ENCODE data around the gene DTX2. TPM values are rescaled to one million over a fixed set of nuclear protein-coding genes. Genes with fewer than 3 reads are reported as not detected.
"Not testable (repeated sequence)": the region's sequence is repeated elsewhere in the genome, so short reads cannot be mapped to it uniquely, and the experiment has no call there.

Gene DTX2
- total RNA-seq, 1 experiment from 2014 or later: 17.0 TPM

DNA sequence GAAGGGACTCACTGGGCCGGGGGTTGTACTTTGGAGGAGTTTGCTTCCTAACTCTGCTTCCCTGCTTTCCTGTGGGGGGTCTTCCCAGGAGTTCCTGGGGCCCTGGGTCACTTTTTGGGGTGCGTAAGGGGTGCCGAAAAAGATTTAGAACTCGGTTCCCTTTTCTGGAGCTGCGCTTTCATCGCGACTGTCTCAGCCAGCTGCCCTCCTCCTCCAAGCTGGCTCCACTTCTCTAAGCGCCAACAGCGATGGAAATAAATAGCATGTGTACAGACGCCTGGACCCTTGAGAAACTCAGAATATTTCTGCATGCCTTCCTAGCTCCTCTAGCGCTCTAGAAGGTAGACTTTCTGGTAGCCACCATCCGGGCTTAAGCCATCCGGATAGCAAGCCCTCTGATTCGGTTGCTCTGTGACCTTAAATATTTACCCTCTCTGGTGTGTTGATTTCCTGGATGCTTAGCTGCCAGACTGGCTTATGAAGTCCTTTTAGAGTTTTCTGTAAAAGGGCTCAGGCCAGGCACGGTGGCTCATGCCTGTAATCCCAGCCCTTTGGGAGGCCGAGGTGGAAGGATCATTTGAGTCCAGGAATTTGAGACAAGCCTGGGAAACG is 868 bp downstream of the DTX2 start:
- H3K9me2 ChIP-seq (replicated peaks; ENCODE audit: insufficient read depth, low read length); H3K9ac ChIP-seq (ENCODE audit: low read length); H3K9me3 ChIP-seq (ENCODE audit: low read length); H3K27me3 ChIP-seq (ENCODE audit: low read length); H3K79me2 ChIP-seq (ENCODE audit: low read length); H3K36me3 ChIP-seq (ENCODE audit: insufficient read depth, low read length); H3K4me1 ChIP-seq (ENCODE audit: low read length); H2AFZ ChIP-seq (ENCODE audit: low read length); H3K4me3 ChIP-seq (ENCODE audit: low read length); DNase-seq; H3K27ac ChIP-seq (ENCODE audit: low read length); H3K4me2 ChIP-seq (ENCODE audit: low read depth, low read length, poor library complexity, severe bottlenecking); H4K20me1 ChIP-seq (ENCODE audit: insufficient read depth, low read depth, low read length): not testable (repeated sequence)

DNA sequence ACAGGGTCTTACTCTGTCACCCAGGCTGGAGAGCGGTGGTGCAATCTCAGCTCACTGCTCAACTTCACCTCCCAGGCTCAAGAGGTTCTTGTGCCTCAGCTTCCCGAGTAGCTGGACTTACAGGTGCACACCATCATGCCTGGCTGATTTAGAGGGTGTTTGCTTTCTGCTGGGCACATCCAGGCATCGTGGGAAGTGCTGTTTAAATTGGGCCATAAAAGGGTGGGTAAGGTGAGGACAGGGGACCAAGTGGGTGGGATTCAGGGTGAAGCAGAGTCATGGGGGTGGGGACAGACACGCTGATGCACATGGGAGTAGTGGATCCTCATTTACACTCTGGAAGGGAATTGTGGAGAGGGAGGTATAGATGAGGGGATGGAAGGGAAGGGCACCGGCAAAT is 3.5 kb downstream of the DTX2 start:
- H3K79me2 ChIP-seq (ENCODE audit: low read length); H3K4me1 ChIP-seq (ENCODE audit: low read length); DNase-seq; H3K4me2 ChIP-seq (ENCODE audit: low read depth, low read length, poor library complexity, severe bottlenecking); H3K27me3 ChIP-seq (ENCODE audit: low read length); H4K20me1 ChIP-seq (ENCODE audit: insufficient read depth, low read depth, low read length); H3K9me2 ChIP-seq (replicated peaks; ENCODE audit: insufficient read depth, low read length); H3K4me3 ChIP-seq (ENCODE audit: low read length); H3K36me3 ChIP-seq (ENCODE audit: insufficient read depth, low read length); H3K9ac ChIP-seq (ENCODE audit: low read length); H3K27ac ChIP-seq (ENCODE audit: low read length); H2AFZ ChIP-seq (ENCODE audit: low read length); H3K9me3 ChIP-seq (ENCODE audit: low read length): not testable (repeated sequence)

DNA sequence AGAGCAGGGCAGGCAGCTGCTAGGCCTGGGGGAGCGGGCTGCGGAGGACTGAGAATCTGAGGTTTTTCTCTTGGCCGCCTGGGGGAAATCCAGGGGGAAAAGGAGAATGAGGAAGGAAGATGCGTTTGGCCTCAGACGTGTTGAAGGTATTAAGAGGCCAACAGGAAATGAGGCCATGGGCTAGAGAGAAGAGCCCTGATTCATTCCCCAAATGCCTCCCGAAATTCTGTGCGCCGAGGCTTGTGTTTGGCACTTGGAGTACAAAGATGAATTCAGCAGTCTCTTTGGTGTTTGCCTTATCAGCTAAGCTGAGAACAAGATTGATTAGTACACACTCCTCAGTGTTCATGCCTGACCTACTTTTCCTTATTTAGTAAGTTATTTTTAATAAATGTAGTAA is 4.4 kb downstream of the DTX2 start:
- not testable (repeated sequence) for H3K9me2 ChIP-seq (replicated peaks; ENCODE audit: insufficient read depth, low read length); H2AFZ ChIP-seq (ENCODE audit: low read length); H3K27me3 ChIP-seq (ENCODE audit: low read length); H3K4me3 ChIP-seq (ENCODE audit: low read length); H3K4me1 ChIP-seq (ENCODE audit: low read length); H4K20me1 ChIP-seq (ENCODE audit: insufficient read depth, low read depth, low read length); H3K9ac ChIP-seq (ENCODE audit: low read length); H3K27ac ChIP-seq (ENCODE audit: low read length); DNase-seq; H3K4me2 ChIP-seq (ENCODE audit: low read depth, low read length, poor library complexity, severe bottlenecking); H3K79me2 ChIP-seq (ENCODE audit: low read length); H3K36me3 ChIP-seq (ENCODE audit: insufficient read depth, low read length); H3K9me3 ChIP-seq (ENCODE audit: low read length)

DNA sequence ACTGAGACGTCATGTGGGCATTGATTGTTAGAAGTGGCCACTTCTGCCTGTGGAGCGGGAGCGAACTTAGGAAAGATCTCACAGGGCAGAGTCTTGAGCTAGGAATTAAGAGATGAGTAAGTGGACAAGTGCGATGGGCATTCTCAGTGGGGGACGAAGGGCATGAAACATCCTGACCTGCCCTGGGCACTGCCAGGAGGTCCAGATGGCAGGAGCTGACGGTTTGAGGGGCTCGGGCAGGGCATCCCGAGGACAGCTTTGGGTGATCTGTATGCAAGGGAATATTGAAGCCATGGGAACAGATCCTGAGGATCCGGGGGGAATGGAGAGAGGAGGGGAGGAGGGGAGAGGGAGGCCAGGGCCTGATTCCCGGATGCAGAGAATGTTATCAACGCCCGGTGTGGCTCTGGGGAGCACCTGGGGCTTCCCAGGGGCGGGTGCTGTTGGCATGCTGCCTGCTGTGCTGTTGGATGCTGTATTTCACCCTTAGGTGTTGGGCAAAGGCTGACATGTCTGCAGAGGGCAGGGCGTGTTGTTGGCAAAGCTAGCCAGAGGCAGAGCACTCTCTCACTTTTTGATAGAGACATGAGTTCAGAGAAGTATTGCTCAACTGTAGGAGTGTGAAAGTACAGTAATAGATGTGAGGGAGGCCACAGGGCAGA is 6.4 kb downstream of the DTX2 start:
- not testable (repeated sequence) for H3K4me1 ChIP-seq (ENCODE audit: low read length); H3K4me2 ChIP-seq (ENCODE audit: low read depth, low read length, poor library complexity, severe bottlenecking); H3K36me3 ChIP-seq (ENCODE audit: insufficient read depth, low read length); H2AFZ ChIP-seq (ENCODE audit: low read length); H3K9me2 ChIP-seq (replicated peaks; ENCODE audit: insufficient read depth, low read length); H3K79me2 ChIP-seq (ENCODE audit: low read length); H3K27ac ChIP-seq (ENCODE audit: low read length); H3K4me3 ChIP-seq (ENCODE audit: low read length); H3K9me3 ChIP-seq (ENCODE audit: low read length); H4K20me1 ChIP-seq (ENCODE audit: insufficient read depth, low read depth, low read length); H3K27me3 ChIP-seq (ENCODE audit: low read length); H3K9ac ChIP-seq (ENCODE audit: low read length)
- peak; percentile 34 for DNase-seq

DNA sequence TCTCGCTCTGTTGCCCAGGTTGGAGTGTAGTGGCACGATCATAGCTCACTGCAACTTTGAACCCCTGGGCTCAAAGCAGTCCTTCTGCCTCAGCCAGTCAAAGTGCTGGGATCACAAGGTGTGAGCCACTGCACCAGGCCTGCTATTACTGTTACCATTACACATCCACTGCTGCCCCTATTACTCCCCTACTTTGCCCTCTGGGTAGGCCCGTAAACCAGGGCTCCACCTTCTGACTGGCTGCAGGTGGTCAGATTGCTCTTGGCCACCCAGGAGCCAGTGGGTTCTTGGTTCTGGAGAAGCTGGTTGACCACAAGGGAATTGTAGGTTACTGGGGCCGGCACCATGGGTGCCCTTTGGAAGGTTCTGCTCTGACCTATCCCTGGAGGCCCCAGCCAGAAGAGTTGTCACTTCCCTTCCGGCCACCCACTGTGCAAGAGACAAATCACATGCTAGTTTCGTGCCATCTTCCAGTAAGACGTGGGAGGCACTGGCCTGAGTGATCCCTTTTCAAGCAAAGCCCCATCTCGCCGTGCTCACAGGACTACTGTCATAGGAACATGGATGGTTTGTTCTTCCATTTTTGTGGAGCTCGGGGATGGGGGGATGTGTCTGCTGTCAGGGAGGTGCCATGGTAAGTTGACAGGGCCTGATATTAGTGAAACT is 10.2 kb downstream of the DTX2 start:
- H3K9me3 ChIP-seq (ENCODE audit: low read length); H3K9me2 ChIP-seq (replicated peaks; ENCODE audit: insufficient read depth, low read length); H3K4me2 ChIP-seq (ENCODE audit: low read depth, low read length, poor library complexity, severe bottlenecking); H2AFZ ChIP-seq (ENCODE audit: low read length); H3K36me3 ChIP-seq (ENCODE audit: insufficient read depth, low read length); H4K20me1 ChIP-seq (ENCODE audit: insufficient read depth, low read depth, low read length); H3K79me2 ChIP-seq (ENCODE audit: low read length); H3K27ac ChIP-seq (ENCODE audit: low read length); H3K4me3 ChIP-seq (ENCODE audit: low read length); H3K9ac ChIP-seq (ENCODE audit: low read length); H3K27me3 ChIP-seq (ENCODE audit: low read length); H3K4me1 ChIP-seq (ENCODE audit: low read length): not testable (repeated sequence)
- peak; percentile 27 for DNase-seq

DNA sequence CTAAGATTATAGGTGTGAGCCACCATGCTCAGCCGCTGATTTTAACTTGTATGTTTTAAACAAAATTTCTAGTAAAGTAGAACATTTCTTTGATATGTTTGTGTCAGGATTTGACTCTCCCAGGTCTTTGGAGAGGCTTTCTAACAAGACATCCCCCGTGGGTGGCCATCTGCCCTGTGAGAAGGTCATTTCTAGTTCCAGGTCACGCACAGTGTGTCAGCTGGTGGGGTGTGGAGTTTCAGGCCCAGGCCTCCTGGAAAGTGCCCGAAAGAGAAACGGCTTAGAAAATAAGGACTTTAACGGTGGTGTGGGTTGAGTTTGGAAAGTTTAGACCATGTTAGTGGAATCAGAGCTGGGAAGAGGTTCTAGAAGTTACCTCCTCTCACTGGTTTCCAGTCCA is 11.6 kb downstream of the DTX2 start:
- not testable (repeated sequence) for H3K4me1 ChIP-seq (ENCODE audit: low read length); DNase-seq; H3K27me3 ChIP-seq (ENCODE audit: low read length); H4K20me1 ChIP-seq (ENCODE audit: insufficient read depth, low read depth, low read length); H3K4me2 ChIP-seq (ENCODE audit: low read depth, low read length, poor library complexity, severe bottlenecking); H3K9ac ChIP-seq (ENCODE audit: low read length); H3K9me2 ChIP-seq (replicated peaks; ENCODE audit: insufficient read depth, low read length); H3K27ac ChIP-seq (ENCODE audit: low read length); H3K9me3 ChIP-seq (ENCODE audit: low read length); H3K79me2 ChIP-seq (ENCODE audit: low read length); H2AFZ ChIP-seq (ENCODE audit: low read length); H3K36me3 ChIP-seq (ENCODE audit: insufficient read depth, low read length); H3K4me3 ChIP-seq (ENCODE audit: low read length)

DNA sequence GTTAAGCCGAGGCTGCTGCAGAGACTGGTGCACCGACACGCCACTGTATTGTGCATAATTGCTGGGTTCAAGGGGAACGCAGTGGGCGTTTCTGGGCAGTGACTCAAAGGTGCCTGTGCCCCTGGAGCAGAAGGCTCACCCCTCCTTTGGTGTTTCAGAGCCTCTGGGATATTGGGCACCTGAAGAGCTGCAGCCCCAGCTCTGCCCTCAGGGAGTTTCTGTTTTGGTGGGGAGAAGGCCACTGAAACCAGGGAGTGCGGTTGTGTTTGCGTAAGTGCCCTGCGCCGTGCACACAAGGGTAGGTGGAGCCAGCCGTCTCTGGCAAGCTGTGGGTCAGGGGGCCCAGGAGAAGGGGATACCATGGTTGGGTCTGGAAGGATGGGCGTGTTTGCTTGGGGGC is 14.8 kb downstream of the DTX2 start:
- not testable (repeated sequence) for H3K79me2 ChIP-seq (ENCODE audit: low read length)

DNA sequence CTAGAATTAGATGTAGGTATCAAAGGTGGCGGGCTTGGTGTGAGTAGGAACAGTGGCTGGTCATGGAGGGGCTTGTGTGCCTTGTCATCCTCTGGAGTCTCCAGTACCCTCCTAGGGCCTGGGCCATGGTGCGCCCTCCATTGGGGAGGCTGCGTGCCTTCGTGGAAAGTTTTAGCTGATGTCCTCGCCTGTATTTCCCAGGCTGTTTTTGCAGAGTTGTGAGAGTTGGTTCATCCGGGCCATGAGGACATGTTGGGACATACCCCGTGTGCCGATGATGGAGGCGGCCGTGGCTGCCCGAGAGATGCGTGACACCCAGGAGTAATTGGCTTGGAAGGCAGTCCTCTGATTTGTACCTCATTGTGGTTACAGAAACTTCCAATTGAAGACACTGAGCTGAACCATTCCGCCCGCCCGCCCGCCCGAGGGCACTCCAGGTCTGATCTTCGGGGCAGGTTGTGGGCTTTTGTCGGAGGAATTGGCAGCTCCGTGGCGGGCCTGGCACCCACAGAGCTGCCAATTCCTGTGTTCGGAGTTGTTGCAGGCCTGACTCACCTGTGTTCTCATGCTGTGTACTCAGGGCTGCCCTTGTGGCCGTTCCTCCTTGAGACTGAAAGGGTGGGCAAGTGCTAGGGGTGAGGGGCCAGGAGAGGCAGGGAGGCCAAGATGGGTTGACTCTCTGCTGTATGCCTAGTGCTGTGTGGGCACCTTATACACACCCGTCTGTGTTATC is 15.4 kb downstream of the DTX2 start:
- H3K36me3 ChIP-seq (ENCODE audit: insufficient read depth, low read length); H3K4me1 ChIP-seq (ENCODE audit: low read length); H3K27ac ChIP-seq (ENCODE audit: low read length); H4K20me1 ChIP-seq (ENCODE audit: insufficient read depth, low read depth, low read length); H3K9me3 ChIP-seq (ENCODE audit: low read length); H3K79me2 ChIP-seq (ENCODE audit: low read length); H3K4me3 ChIP-seq (ENCODE audit: low read length); DNase-seq; H3K9ac ChIP-seq (ENCODE audit: low read length); H2AFZ ChIP-seq (ENCODE audit: low read length); H3K27me3 ChIP-seq (ENCODE audit: low read length); H3K9me2 ChIP-seq (replicated peaks; ENCODE audit: insufficient read depth, low read length); H3K4me2 ChIP-seq (ENCODE audit: low read depth, low read length, poor library complexity, severe bottlenecking): not testable (repeated sequence)

More for the DNA sequence above, 14.8 kb downstream of the DTX2 start:
- not testable (repeated sequence) for H2AFZ ChIP-seq (ENCODE audit: low read length); H3K9ac ChIP-seq (ENCODE audit: low read length); H3K4me1 ChIP-seq (ENCODE audit: low read length); H3K9me2 ChIP-seq (replicated peaks; ENCODE audit: insufficient read depth, low read length); H3K27ac ChIP-seq (ENCODE audit: low read length); H3K4me3 ChIP-seq (ENCODE audit: low read length); DNase-seq; H3K9me3 ChIP-seq (ENCODE audit: low read length); H3K4me2 ChIP-seq (ENCODE audit: low read depth, low read length, poor library complexity, severe bottlenecking); H3K36me3 ChIP-seq (ENCODE audit: insufficient read depth, low read length); H3K27me3 ChIP-seq (ENCODE audit: low read length); H4K20me1 ChIP-seq (ENCODE audit: insufficient read depth, low read depth, low read length)

Data from Karpas-422 (cell line).